Measurements from ENCODE around the gene GRXCR2. TPM values are rescaled to one million over a fixed set of nuclear protein-coding genes. Genes with fewer than 3 reads are reported as not detected.

The GRXCR2 gene
- total and polyA plus RNA-seq, 2 of the 13 experiments (the other 11 are each of a cell fraction or from before 2014, with no cell fraction given) = not detected

- TF ChIP-seq PATZ1 (CRISPR knock-in tag; IDR thresholded peaks at IDR 0.05) (peak; percentile 67), ZFX (CRISPR knock-in tag; IDR thresholded peaks at IDR 0.05; ENCODE audit: low read depth) (peak; percentile 67), MAZ (IDR thresholded peaks at IDR 0.05; ENCODE audit: borderline replicate concordance, low read depth, low read length) (no peak), MAZ (CRISPR knock-in tag; IDR thresholded peaks at IDR 0.05; ENCODE audit: low read depth) (peak; percentile 60), NFE2L2 (IDR thresholded peaks at IDR 0.05; ENCODE audit: low read length) (no peak), ZNF891 (CRISPR knock-in tag; IDR thresholded peaks at IDR 0.05) (peak; percentile 86), REXO4 (CRISPR knock-in tag; IDR thresholded peaks at IDR 0.05; ENCODE audit: borderline replicate concordance) (no peak), ZNF710 (CRISPR knock-in tag; IDR thresholded peaks at IDR 0.05; ENCODE audit: borderline replicate concordance) (0 out of 2 replicates have a peak, but pooled peaks have one; percentile 41), BCL3 (CRISPR knock-in tag; IDR thresholded peaks at IDR 0.05) (no peak), LRRFIP1 (CRISPR knock-in tag; conservative IDR thresholded peaks at IDR 0.05) (no peak), HDAC2 (CRISPR knock-in tag; IDR thresholded peaks at IDR 0.05) (no peak), SOX6 (IDR thresholded peaks at IDR 0.05) (no peak), SOX6 (CRISPR knock-in tag; IDR thresholded peaks at IDR 0.05) (peak; percentile 16; the same call in 1 of the 2 replicates), SNAPC4 (CRISPR knock-in tag; IDR thresholded peaks at IDR 0.05) (no peak)
Observed at GRCh38 chr5:145856285-145856818, 16.5 kb downstream of the GRXCR2 start (continued).
